DOHH2 (cell line): Measurements from ENCODE around the gene ADTRP.

Experiments used
- CTCF ChIP-seq: fragments of 200-600 bp; sonication (generic); IDR thresholded peaks from one replicate; pipeline ENCODE4 v1.5.1; 2014; ENCODE audit warnings: antibody characterized with exemption, mild to moderate bottlenecking, low read depth, low read length; ENCODE audit not compliant: poor library complexity, severe bottlenecking
- EZH2phosphoT487 ChIP-seq: fragments of 200-600 bp; sonication (generic); IDR thresholded peaks from 2 replicates; pipeline ENCODE4 v1.6.1; 2017; ENCODE audit warnings: borderline replicate concordance, mild to moderate bottlenecking, antibody characterized with exemption, low read length, moderate library complexity, mixed read lengths

DNA sequence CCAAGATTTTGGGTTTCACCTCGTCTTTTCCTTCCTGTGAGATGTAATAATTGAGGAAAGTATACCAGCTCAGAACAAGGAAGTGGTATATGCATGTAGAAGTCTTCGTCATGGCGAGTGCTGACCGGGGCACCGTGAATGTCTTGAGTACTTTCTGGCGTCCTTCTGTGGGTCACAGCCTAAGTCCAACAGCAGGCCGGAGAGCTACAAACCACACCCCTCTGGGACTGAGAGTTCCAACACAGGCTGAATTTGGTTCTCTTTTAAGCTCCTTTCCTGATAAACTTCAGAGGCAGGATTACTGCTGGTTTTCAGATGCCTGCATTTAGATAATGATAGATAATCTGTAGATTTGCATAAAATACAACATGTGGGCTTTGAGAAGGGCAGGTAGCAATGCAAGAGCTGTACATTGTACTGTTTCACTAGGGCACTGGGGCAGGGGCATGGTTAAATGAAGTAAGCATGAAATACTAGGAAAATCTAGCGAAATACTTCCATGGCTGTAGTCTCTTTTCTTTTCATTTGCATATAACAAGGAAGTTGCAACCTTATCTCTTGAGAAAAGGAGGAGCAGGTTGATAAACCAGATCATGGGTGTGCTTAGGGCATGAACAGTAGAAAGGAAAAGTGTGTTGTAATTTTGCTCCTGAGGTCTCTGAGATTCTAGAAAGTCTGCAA is at the start of gene ADTRP:
- TF ChIP-seq CTCF (no peak), EZH2phosphoT487 (no peak)
